ENCODE measurements around the gene PRSS3. TPM values are rescaled to one million over a fixed set of nuclear protein-coding genes. Genes with fewer than 3 reads are reported as not detected.
"Not testable (repeated sequence)": the region's sequence is repeated elsewhere in the genome, so short reads cannot be mapped to it uniquely, and the experiment has no call there.

PRSS3 gene
- total RNA-seq, 1 donor from 2014 or later: not detected

- DNase-seq (ENCODE audit: low read depth, low spot score); H3K36me3 Mint-ChIP-seq (ENCODE audit: low read depth); H3K27ac Mint-ChIP-seq (ENCODE audit: unreplicated experiment); H3K9me3 Mint-ChIP-seq; H3K4me1 Mint-ChIP-seq; H3K27me3 Mint-ChIP-seq (ENCODE audit: low read depth); H3K4me3 Mint-ChIP-seq: not testable (repeated sequence)
These were observed 13.6 kb downstream of the PRSS3 start for GRCh38 chr9:33808979-33809322.

- Mint-ChIP-seq H3K9me3 (no peaks in the 10 kb centered on the region), H3K4me1 (peaks cover 14% of the 10 kb centered on the region), H3K36me3 (ENCODE audit: low read depth) (no peaks in the 10 kb centered on the region), H3K4me3 (no peak overlapping the region), H3K27me3 (ENCODE audit: low read depth) (no peaks in the 10 kb centered on the region), H3K27ac (ENCODE audit: unreplicated experiment) (no peak overlapping the region)
- no peak for TF ChIP-seq CTCF (conservative IDR thresholded peaks at IDR 0.05)
- DNase-seq (ENCODE audit: low read depth, low spot score): no peak
These were observed 14.1 kb downstream of the PRSS3 start for GRCh38 chr9:33809506-33809905.

DNA sequence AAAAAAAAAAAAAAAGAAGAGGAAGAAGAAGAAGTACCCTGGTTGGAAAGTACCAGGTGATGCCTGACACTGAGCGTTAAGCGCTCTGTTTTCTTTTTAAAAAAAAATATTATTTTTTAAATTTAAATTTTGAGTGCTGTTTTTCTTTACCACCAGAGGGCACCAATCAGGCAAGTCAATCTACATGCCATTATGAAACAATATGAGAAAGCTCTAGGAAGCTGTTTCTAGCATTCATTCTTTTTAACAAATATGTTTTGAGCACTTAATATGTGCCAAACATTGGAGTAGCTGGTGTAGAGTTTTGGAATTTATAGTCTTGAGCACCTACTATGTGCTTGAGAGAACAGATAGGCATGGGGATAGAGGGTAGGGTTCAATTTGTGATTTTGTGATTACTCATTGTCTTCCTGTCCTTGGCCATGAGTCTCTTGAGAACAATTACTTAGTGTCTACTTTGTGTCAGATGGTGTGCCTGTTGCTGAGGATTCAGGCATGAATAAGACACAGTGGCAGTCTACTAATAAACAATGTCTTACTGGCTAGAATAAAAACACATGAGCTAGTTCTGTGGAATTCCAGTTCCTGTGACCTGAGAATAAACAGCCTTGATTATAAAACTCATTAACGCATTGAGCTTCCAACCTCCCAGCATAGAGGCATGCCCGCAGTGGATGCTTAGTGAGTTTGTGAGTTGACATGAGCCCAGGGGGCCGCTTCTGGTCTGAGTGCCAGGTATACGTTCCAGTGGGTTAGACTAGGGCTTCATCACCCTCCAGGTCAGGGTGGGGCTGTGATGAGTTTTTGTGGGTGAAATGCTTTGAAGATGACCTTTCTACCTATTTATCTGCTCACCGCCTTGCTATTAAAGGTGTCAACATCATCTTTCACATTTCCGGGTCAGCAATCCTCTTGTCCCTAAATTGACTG is 18.6 kb downstream of the PRSS3 start:
- no peak overlapping the region for H3K27ac Mint-ChIP-seq (ENCODE audit: unreplicated experiment)

GRCh38 chr9:33815781-33816180 is 20.4 kb downstream of the PRSS3 start:
- Mint-ChIP-seq H3K27ac (ENCODE audit: unreplicated experiment) (peak overlapping the region; percentile 98), H3K4me3 (peak overlapping the region; percentile 94), H3K4me1 (peaks cover 49% of the 10 kb centered on the region), H3K9me3 (no peaks in the 10 kb centered on the region), H3K36me3 (ENCODE audit: low read depth) (peaks cover 5% of the 10 kb centered on the region), H3K27me3 (ENCODE audit: low read depth) (peaks cover 2% of the 10 kb centered on the region)
- no peak for DNase-seq (ENCODE audit: low read depth, low spot score)
- no peak for TF ChIP-seq CTCF (conservative IDR thresholded peaks at IDR 0.05)

More for the DNA sequence above, 18.6 kb downstream of the PRSS3 start:
- no peaks in the 10 kb centered on the region for H3K9me3 Mint-ChIP-seq
- H3K4me1 Mint-ChIP-seq: peaks cover 34% of the 10 kb centered on the region
- peaks cover 2% of the 10 kb centered on the region for H3K27me3 Mint-ChIP-seq (ENCODE audit: low read depth)
- no peaks in the 10 kb centered on the region for H3K36me3 Mint-ChIP-seq (ENCODE audit: low read depth)
- H3K4me3 Mint-ChIP-seq: peak overlapping the region; percentile 77
- peak; percentile 86 for TF ChIP-seq CTCF (conservative IDR thresholded peaks at IDR 0.05)
- DNase-seq (ENCODE audit: low read depth, low spot score): no peak

DNA sequence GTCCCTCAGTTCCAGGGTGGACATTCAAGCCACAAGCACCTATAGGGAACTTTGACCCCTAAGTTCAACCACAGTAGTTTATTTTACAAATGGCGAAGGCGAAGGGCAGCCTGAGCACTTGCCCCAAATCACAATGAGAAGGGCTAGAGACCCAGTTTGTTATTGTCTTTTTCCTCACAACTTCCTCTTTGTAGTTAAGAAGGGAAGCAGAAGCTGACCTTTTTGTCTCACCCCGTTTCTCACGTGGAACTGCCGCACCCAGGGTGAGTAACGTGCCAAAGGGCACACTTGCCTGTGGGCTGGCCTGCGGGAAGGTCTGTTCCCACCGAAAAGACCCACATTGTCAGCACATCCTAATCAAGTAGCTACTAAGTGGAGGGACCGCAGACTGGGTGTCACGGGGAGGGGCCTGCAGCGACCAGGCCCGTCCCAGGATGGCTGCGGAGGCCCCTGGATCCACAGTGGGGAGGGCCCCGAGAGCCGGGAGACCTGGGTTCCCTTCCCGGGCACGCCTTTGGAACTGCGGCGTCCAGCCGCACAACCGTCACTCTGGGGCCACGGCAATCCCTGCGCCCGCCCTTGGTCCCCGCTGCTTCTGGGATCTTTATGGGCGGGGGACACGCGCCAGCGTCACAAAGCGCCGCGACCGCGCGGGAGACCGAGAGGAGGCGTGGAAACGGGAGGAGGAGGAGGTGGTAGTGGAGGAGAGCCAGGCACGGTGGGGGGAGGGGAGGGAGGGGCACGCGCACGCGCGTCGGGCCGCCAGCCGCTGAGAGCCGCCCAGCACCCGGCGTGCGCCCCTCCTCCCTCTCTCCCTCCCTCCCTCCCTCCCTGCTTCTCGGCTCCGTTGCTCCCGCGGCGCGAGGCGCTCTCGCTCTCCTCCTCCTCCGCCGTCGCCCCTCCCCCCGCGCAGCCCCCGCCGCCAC is 21.2 kb downstream of the PRSS3 start, which contains the start of gene UBE2R2:
Gene UBE2R2, plus strand, starts transcription at position 834 of the 926 bp plus-strand sequence. CDS start 598 bp downstream, outside the sequence.
- TF ChIP-seq CTCF (conservative IDR thresholded peaks at IDR 0.05): no peak
- Mint-ChIP-seq H3K27ac (ENCODE audit: unreplicated experiment) (peak within 1 kb of the TSS; percentile 98), H3K27me3 (ENCODE audit: low read depth) (peaks cover 2% of the 10 kb centered on the region), H3K9me3 (no peaks in the 10 kb centered on the region), H3K4me3 (peak within 1 kb of the TSS; percentile 97), H3K4me1 (peaks cover 51% of the 10 kb centered on the region), H3K36me3 (ENCODE audit: low read depth) (peaks cover 5% of the 10 kb centered on the region)
- DNase-seq (ENCODE audit: low read depth, low spot score): peak; percentile 76
